ENCODE data around the gene TRIM44. TPM values are rescaled to one million over a fixed set of nuclear protein-coding genes. Genes with fewer than 3 reads are reported as not detected.

Gene TRIM44
- total and polyA plus RNA-seq, 2 donors (not counting 3 experiments of a cell fraction or from before 2014, with no cell fraction given), result 31.7 to 72.0 TPM

DNA sequence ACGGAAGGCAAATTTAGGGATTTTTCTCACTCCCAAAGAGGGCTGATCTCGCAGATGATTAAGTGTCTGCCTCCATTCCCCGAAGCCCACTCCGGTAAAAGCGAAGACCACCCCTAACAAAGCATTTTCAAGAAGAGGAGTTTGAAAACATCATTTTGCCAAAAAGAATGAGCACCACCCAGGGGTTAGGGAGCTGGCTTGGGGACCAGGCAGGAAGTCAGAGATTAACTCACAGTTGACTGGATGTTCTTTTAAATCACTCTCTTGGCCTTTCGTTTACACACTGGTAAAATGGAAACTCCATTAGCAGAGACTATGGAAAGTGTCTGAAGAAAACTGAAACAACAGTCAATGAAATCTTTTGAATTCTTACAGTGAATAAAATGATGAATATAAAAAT is 7.9 kb upstream of the TRIM44 start:
- dilution Hi-C loops (cut with MboI; ENCODE audit: extremely low pct_ligation_motif_present, low sequenced_read_pairs) (no loop called here), intact Hi-C loops (cut with micrococcal nuclease) (no loop called here)
- H3K27ac ChIP-seq (ENCODE audit: insufficient read depth, low read depth, low read length), result no peak overlapping the region
- BruUV-seq (replicated peaks), result no TSS peak
- TF ChIP-seq EZH2 (IDR thresholded peaks at IDR 0.05; ENCODE audit: borderline replicate concordance, low read depth, low read length, severe bottlenecking) (no peak), FOS (IDR thresholded peaks at IDR 0.05; ENCODE audit: borderline replicate concordance, insufficient read depth, low read length) (no peak), MAX (IDR thresholded peaks at IDR 0.05; ENCODE audit: insufficient read depth, insufficient read length) (no peak), GATA2 (IDR thresholded peaks at IDR 0.05; ENCODE audit: insufficient read depth, insufficient read length, low read depth, low read length) (no peak), POLR2AphosphoS5 (IDR thresholded peaks at IDR 0.05; ENCODE audit: insufficient read depth, low read depth, low read length) (no peak), JUN (IDR thresholded peaks at IDR 0.05; ENCODE audit: borderline replicate concordance, insufficient read depth, insufficient read length, low read depth) (no peak), POLR2A (IDR thresholded peaks at IDR 0.05; ENCODE audit: low read depth, low read length) (no peak), MYC (IDR thresholded peaks at IDR 0.05; ENCODE audit: low read depth, low read length) (no peak)
- TF ChIP-seq, protein P1, sequence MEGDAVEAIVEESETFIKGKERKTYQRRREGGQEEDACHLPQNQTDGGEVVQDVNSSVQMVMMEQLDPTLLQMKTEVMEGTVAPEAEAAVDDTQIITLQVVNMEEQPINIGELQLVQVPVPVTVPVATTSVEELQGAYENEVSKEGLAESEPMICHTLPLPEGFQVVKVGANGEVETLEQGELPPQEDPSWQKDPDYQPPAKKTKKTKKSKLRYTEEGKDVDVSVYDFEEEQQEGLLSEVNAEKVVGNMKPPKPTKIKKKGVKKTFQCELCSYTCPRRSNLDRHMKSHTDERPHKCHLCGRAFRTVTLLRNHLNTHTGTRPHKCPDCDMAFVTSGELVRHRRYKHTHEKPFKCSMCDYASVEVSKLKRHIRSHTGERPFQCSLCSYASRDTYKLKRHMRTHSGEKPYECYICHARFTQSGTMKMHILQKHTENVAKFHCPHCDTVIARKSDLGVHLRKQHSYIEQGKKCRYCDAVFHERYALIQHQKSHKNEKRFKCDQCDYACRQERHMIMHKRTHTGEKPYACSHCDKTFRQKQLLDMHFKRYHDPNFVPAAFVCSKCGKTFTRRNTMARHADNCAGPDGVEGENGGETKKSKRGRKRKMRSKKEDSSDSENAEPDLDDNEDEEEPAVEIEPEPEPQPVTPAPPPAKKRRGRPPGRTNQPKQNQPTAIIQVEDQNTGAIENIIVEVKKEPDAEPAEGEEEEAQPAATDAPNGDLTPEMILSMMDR (IDR thresholded peaks at IDR 0.05; ENCODE audit: extremely low read depth in 1 of 2, insufficient read depth in 1 of 2, low read depth in 1 of 2, low read length in 2 of 2), result no peak
- no peak overlapping the region for H3K9ac ChIP-seq (replicated peaks; ENCODE audit: extremely low read depth, insufficient read depth, low read length)
- H3K36me3 ChIP-seq (ENCODE audit: control insufficient read depth in 2 of 2, extremely low read depth in 1 of 2, insufficient read depth in 2 of 2, low read length in 2 of 2), result no peaks in the 10 kb centered on the region
- H3K4me3 ChIP-seq (replicated peaks in 1 of 3; ENCODE audit: insufficient read depth in 1 of 3, low read depth in 1 of 3, low read length in 3 of 3), result no peak overlapping the region
- H2AFZ ChIP-seq (ENCODE audit: low read depth, low read length), result no peak overlapping the region
- no peaks in the 10 kb centered on the region for H3K9me1 ChIP-seq (replicated peaks; ENCODE audit: control insufficient read depth, extremely low read depth, insufficient read depth, low read length)
- DNase-seq (ENCODE audit: low read depth, low spot score) (no peak), FAIRE-seq (no peak)
- H3K27me3 ChIP-seq (ENCODE audit: control insufficient read depth in 2 of 2, insufficient read depth in 2 of 2, low read length in 2 of 2), result peaks cover 0 to 4% of the 10 kb centered on the region in 2 experiments
- H4K20me1 ChIP-seq (replicated peaks; ENCODE audit: control insufficient read depth, extremely low read depth, insufficient read depth, low read length), result no peaks in the 10 kb centered on the region
- H3K79me2 ChIP-seq (ENCODE audit: control insufficient read depth, insufficient read depth, low read length), result no peaks in the 10 kb centered on the region
- H3K9me3 ChIP-seq (replicated peaks; ENCODE audit: control insufficient read depth, insufficient read depth, low read length), result no peaks in the 10 kb centered on the region
- CTCF ChIA-PET, result no interaction called here
- POLR2A ChIA-PET, result no interaction called here
- H3K4me1 ChIP-seq (ENCODE audit: control insufficient read depth, extremely low read depth, insufficient read depth, low read length), result peaks cover 4% of the 10 kb centered on the region
- no peak overlapping the region for H3K4me2 ChIP-seq (ENCODE audit: insufficient read depth, low read length)
